Body of pancreas (tissue), 4 donors: Measurements from ENCODE around the gene HS3ST4. TPM values are rescaled to one million over a fixed set of nuclear protein-coding genes. Genes with fewer than 3 reads are reported as not detected.

Experiments
- ATAC-seq: fragments of 150-250 bp; one replicate; pipeline ENCODE4 v1.9.1; 2016
- DNase-seq, 4 donors: peaks; one replicate each; pipeline ENCODE4 v3.0.0-alpha.2; 2019
- H3K27ac ChIP-seq, 4 donors: fragments of 200-600 bp; sonication (generic); 1 replicate in 3 of 4; 2 replicates in 1 of 4; pipeline versions ENCODE4 v1.5.1 to v1.6.1; 2016 to 2019; ENCODE audit warnings: mild to moderate bottlenecking in 1 of 4, mixed read lengths in 1 of 4, moderate library complexity in 1 of 4
- H3K27me3 ChIP-seq, 2 donors: fragments of 200-600 bp; sonication (generic); one replicate each; pipeline ENCODE4 v1.6.0; 2016; ENCODE audit warnings: mild to moderate bottlenecking in 1 of 2
- H3K36me3 ChIP-seq, 2 donors: fragments of 200-600 bp; sonication (generic); replicated peaks in 1 of 2; 2 replicates each; pipeline ENCODE4 v1.5.1; 2016; ENCODE audit warnings: low read depth in 2 of 2; ENCODE audit not compliant: insufficient read depth in 1 of 2
- H3K4me1 ChIP-seq: fragments of 200-600 bp; sonication (generic); one replicate; pipeline ENCODE4 v1.6.0; 2016
- H3K4me3 ChIP-seq, 2 donors: fragments of 200-600 bp; sonication (generic); 1 replicate in 1 of 2; 2 replicates in 1 of 2; pipeline ENCODE4 v1.5.1; 2016 to 2019
- H3K9me3 ChIP-seq, 3 donors: fragments of 200-600 bp; sonication (generic); 1 replicate in 2 of 3; 2 replicates in 1 of 3; pipeline ENCODE4 v1.5.1; 2016
- CTCF ChIP-seq, 7 experiments: fragments of 450-650 bp in 4 of 7; fragments of 200-600 bp in 3 of 7; sonication (generic) in 3 of 7; IDR thresholded peaks; one replicate each; pipeline ENCODE4 v1.5.1; 2016 to 2019; ENCODE audit warnings: antibody characterized with exemption in 7 of 7
- POLR2A ChIP-seq, 3 donors: fragments of 450-650 bp; IDR thresholded peaks; one replicate each; pipeline ENCODE4 v1.6.1; 2016; ENCODE audit warnings: antibody characterized with exemption in 3 of 3, mild to moderate bottlenecking in 2 of 3
- WGBS, 2 donors: methylation state at CpG; one replicate each; pipeline ENCODE4 v1.1.5; 2017; 5-methylcytosine and 5-hydroxymethylcytosine counted together
- intact Hi-C: fragments of 100-400 bp; cut with DNase I; formaldehyde crosslinking; loops from one replicate; pipeline ENCODE4 v1.15.1; 2023
- total RNA-seq, 2 donors: library from RNA; depleted of rRNA; stranded (reverse); fragments of >200 nt; gene quantifications; one replicate each; pipeline ENCODE4 v1.1.0, GENCODE V29; 2016

Gene HS3ST4
- total RNA-seq, 2 donors from 2014 or later = not detected

GRCh38 chr16:26157319-26157718, 465.6 kb downstream of the HS3ST4 start:
- Histone ChIP-seq H3K27me3 (no peaks in the 10 kb centered on the region), H3K4me1 (no peaks in the 10 kb centered on the region), H3K36me3 (no peaks in the 10 kb centered on the region), H3K9me3 (no peaks in the 10 kb centered on the region), H3K4me3 (no peak overlapping the region), H3K27ac (no peak overlapping the region)
- intact Hi-C loops = no loop called here
- no peak for ATAC-seq
- TF ChIP-seq CTCF (IDR thresholded peaks at IDR 0.05) (no peak), POLR2A (IDR thresholded peaks at IDR 0.05) (no peak)
- 79 to 91% methylated on average over 3 of the region's 3 CpGs for WGBS, 2 donors
- DNase-seq = no peak

GRCh38 chr16:26158142-26158759, 466.5 kb downstream of the HS3ST4 start:
- no peak overlapping the region for H3K4me3 ChIP-seq
- no peaks in the 10 kb centered on the region for H3K9me3 ChIP-seq
- no peaks in the 10 kb centered on the region for H3K36me3 ChIP-seq
- intact Hi-C loops = no loop called here
- DNase-seq (no peak), ATAC-seq (no peak)
- H3K27me3 ChIP-seq = no peaks in the 10 kb centered on the region
- TF ChIP-seq POLR2A (IDR thresholded peaks at IDR 0.05) = no peak
- no peaks in the 10 kb centered on the region for H3K4me1 ChIP-seq
- 36 to 44% methylated on average over 5 of the region's 5 CpGs for WGBS, 2 donors
- H3K27ac ChIP-seq = no peak overlapping the region

- TF ChIP-seq POLR2A (IDR thresholded peaks at IDR 0.05) = no peak
- no peak for TF ChIP-seq CTCF (IDR thresholded peaks at IDR 0.05)
- ATAC-seq = no peak
- WGBS, 2 donors = 60 to 70% methylated on average over 6 to 7 of the region's 7 CpGs
- no peak overlapping the region for H3K27ac ChIP-seq
- H3K36me3 ChIP-seq = no peaks in the 10 kb centered on the region
- no peak for DNase-seq
- no peak overlapping the region for H3K4me3 ChIP-seq
- intact Hi-C loops = no loop called here
- no peaks in the 10 kb centered on the region for H3K9me3 ChIP-seq
- no peaks in the 10 kb centered on the region for H3K27me3 ChIP-seq
- no peaks in the 10 kb centered on the region for H3K4me1 ChIP-seq
Measured at GRCh38 chr16:26161461-26162180, 469.9 kb downstream of the HS3ST4 start.

- no peaks in the 10 kb centered on the region for H3K27me3 ChIP-seq
Measured at GRCh38 chr16:26169473-26169872, 477.7 kb downstream of the HS3ST4 start.

GRCh38 chr16:26175944-26176343, 484.2 kb downstream of the HS3ST4 start:
- Histone ChIP-seq H3K27me3 (no peaks in the 10 kb centered on the region), H3K4me3 (no peak overlapping the region), H3K27ac (no peak overlapping the region), H3K4me1 (no peaks in the 10 kb centered on the region), H3K36me3 (no peaks in the 10 kb centered on the region), H3K9me3 (no peaks in the 10 kb centered on the region)
- ATAC-seq = no peak
- WGBS, 2 donors = 31 to 51% methylated on average over 4 of the region's 4 CpGs
- DNase-seq = no peak
- intact Hi-C loops = no loop called here
- TF ChIP-seq POLR2A (IDR thresholded peaks at IDR 0.05) (no peak), CTCF (IDR thresholded peaks at IDR 0.05) (no peak)

More at GRCh38 chr16:26169473-26169872, 477.7 kb downstream of the HS3ST4 start:
- no peaks in the 10 kb centered on the region for H3K9me3 ChIP-seq
- H3K4me3 ChIP-seq = no peak overlapping the region
- DNase-seq (no peak), ATAC-seq (no peak)
- WGBS, 2 donors = 48 to 56% methylated on average over 3 of the region's 3 CpGs
- no peak overlapping the region for H3K27ac ChIP-seq
- no peaks in the 10 kb centered on the region for H3K36me3 ChIP-seq
- TF ChIP-seq CTCF (IDR thresholded peaks at IDR 0.05) = no peak
- TF ChIP-seq POLR2A (IDR thresholded peaks at IDR 0.05) = no peak
- intact Hi-C loops = no loop called here
- no peaks in the 10 kb centered on the region for H3K4me1 ChIP-seq
